ENCODE measurements around the gene USH2A.
A peak's percentile ranks its signal among the peaks of the same experiment; 100 is the strongest.

Gene USH2A

DNA sequence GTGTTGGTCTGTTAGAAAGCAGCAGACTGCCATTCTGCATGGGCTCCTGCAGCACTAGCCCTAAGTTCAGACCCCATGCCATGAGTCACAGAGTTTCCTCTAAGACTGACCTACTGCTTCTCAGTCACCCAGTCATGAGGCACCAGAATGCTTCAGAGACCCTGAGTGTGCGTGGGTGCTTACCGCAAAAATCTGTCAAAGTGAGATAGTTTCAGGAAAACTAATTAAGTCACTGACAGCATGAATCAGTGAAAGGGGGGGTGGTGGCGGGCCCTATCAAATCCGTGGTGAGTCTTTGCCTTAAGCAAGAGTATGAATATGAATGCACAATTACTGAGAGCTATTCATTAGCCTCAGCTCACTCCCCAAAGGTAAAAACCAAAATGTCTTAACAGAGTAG lies 758.0 kb downstream of the USH2A start:
- no peak for DNase-seq

GRCh38 chr1:215661033-215661432 lies 762.2 kb downstream of the USH2A start:
- no peak for DNase-seq

- no peak for DNase-seq
Measured at GRCh38 chr1:215660259-215660658, 763.0 kb downstream of the USH2A start.

GRCh38 chr1:215657047-215657446 lies 766.2 kb downstream of the USH2A start:
- DNase-seq: no peak

DNA sequence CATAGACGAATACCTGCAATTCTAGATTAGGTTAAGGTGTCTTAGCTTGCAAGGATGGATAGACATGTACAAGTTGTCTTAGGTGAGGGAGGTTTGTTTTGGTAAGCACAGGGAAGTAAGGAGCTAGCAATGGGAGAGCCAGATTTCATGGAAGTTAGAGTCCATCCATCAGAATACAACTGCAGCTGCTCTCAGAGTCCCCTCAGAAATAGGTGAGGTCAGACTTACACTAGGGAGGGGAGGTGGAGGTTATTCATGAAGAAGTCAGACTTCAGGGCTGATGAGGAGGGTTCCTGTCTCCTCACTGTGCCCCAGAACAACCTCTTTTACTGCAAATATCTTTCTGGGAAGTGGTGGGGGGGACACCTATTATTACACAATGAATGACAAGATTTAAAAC lies 770.9 kb downstream of the USH2A start:
- DNase-seq: no peak

GRCh38 chr1:215651867-215652266 lies 771.4 kb downstream of the USH2A start:
- DNase-seq: no peak

DNA sequence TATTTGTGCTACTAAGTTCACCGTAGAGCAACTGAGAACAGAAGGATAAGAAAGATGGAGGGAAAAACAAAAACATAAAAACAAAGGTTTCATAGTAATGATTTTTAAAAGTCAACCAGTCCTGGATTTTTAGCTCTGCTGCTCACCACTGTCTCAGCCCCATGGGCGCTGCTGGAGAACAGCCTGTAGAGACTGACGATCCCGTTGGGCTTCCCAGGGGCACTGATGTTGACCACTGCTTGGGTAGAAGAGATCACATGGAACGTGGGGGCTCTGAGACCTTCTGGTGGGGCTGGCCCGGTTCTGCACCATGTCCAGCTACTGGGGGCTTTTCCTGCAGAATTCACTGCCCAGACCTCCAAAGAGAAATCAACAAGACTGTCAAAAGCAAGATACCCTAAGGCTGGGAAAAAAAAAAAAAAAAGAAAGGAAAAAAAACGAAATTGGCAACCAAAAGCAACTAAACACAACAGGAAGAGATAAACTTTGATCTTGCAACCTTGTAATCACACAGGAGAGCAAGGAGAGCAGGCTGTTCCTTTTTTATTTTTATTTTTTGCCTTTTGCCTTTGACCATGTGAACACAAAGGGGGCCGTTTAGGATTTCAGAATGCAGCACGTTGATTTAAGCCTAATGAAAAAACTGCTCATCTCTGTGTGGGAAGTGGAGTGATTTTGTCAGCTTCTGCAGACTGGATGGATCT lies 772.6 kb downstream of the USH2A start:
- no peak for DNase-seq

DNA sequence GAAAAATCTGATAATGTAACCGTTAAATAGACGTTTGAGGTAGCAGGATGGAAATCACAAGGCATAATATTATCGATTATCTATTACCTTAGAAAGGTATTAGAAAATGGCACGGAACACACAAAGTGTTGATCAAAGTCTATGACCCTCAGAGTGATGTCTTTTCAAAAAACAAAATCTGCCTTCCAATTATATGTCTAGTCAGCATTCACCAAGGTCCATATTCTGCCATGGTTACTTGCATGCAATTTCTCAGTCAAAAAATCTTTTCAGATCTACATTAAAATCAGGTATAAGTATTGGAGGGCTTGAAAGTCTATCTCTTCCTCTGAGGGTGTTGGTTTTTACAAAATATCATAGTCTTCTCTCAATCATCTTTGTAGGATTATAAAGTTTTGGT lies 774.3 kb downstream of the USH2A start:
- no peak for DNase-seq

- DNase-seq: no peak
Measured at GRCh38 chr1:215647738-215648137, 775.5 kb downstream of the USH2A start.

DNA sequence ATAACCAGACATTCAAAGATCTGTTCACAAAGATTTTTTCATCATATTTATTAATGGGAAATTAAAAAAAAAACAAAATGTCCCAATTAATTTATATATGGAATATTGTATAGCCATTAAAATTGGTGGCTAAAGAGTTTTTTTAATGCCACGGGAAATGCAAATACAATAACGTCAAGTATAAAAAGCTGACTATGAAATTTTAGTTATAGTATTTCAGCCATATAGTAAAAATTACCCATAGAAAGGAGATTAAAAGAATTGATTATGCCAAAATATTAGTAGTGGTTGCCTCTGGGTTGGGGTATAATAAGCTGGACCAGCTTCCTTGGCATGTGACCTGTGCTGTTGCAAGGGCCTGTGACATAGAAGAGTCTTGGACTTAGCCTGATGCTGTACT lies 777.4 kb downstream of the USH2A start:
- no peak for DNase-seq

DNA sequence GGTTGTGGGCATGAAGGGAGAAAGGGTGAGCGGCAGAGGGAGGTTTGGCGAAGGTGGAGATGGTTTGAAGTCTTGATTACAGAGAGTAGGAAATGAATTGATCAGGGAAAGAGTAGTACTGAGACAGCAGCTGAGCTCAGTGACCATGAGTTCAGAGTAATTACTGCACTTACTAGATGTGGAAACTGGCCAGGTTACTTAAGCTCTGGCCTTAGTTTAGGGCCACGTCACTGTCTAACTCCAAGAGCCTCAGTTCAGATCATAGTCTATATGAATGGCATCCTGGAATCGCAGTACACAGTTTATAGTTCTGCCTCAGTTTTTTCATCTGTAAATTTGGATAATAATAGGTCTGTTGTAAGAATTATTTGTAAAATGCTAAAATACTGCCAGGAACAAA lies 778.1 kb downstream of the USH2A start:
- DNase-seq: no peak

DNA sequence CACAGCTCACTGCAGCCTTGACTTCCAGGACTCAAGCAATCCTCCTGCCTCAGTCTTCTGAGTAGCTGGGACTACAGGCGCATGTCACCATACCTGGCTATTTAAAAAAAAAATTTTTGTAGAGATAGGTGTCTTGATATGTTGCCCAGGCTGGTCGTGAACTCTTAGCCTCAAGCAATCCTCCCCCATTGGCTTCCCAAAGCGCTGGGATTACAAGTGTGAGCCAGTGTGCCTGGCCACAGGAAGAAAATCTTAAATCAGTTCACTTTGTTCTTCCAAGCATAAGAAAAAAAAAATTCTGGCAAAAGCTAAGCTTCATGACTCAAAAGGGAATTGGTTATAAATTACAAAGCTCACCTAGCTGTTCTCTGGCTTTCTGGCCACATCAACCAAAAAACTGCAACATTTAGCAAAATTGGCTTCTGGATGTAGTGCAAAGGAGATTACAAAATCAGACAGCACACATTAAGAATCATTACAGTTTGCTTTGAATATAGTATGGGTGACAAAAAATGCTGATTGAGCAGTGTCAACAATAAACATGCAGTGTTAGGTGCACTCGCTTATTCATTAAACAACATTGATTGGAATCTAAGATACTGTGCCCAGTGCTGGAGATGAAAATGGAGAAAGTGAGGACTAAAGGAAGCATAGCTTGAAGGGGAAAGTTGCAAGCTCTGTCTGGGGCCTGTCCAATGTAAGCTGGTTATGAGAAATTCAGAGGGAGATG lies 779.5 kb downstream of the USH2A start:
- DNase-seq: no peak

DNA sequence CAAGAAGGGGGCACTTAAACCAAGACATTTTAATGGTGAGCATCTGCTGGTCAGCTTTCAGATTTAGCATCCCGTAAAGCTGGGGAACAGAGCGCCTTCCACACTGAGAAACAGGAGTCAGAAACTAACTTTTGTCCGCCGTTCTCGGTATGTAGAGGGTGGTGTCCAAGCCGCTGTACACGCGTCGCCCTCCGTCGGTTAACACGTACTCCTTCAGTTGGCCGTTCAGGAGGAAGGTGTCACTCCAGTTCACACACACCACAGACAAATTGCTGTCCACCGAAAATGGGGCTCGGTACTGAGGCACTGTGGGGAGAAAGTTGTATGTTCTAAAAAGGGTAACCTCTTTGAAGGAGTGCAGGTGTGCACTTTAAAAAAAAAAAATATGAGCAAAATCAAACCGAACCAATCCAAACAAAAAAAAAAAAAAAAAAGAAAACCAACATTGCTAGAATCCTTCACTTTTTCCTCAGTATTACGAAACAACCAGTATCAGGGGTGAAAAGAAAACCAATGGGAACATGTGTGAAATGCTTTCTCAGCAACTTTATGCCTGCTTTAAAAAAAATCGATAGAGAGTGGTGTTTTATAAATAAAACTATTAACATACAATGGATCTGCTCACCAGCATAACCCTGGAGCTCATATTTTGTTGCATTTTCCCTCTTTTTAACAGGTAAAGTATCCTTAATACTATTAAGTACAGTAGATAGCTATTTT lies 782.7 kb downstream of the USH2A start:
- no peak for DNase-seq

GRCh38 chr1:215637041-215637573 lies 786.1 kb downstream of the USH2A start:
- DNase-seq: no peak

GRCh38 chr1:215636258-215636965 lies 786.8 kb downstream of the USH2A start:
- DNase-seq: no peak

GRCh38 chr1:215635827-215636226 lies 787.4 kb downstream of the USH2A start:
- DNase-seq: no peak

DNA sequence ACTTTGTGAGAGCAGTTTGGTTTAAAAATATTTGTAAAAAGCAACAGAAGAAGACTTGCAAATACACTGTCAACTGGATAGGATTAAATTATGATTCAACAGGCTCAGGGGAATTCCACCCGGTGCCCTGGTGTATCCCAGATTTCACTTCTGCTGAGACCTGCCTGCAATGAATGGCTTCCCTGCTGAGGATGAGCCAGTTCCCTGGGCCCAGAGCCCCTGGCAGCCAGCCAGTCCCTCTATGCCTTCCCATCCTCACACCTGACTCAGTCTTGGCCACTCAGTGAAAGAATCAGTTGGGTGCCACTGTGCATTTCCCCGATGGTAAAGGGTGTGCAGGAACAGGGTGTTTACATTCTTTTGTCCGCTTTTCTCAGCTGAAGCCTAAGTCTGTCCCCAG lies 791.8 kb downstream of the USH2A start:
- peak; percentile 10 for DNase-seq

- DNase-seq: no peak
Measured at GRCh38 chr1:215631040-215631439, 792.2 kb downstream of the USH2A start.

DNA sequence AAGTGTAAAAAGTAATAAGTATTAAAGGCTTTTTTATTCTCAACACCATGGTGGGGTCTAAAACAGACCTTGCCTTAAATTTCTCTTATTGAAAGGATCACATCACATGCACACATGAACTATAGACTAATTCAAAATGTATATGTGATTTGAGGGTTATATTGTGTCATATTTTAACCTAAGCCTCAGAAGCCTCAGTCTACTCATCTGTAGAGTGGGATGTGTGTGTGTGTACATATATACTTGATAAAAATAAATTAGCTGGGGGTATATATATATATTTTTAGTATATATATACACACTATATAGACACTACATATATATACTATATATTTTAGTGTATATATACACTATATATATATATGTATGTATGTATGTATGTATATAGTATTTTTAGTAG lies 797.3 kb downstream of the USH2A start:
- DNase-seq: no peak

GRCh38 chr1:215623162-215623561 lies 800.1 kb downstream of the USH2A start:
- no peak for DNase-seq

DNA sequence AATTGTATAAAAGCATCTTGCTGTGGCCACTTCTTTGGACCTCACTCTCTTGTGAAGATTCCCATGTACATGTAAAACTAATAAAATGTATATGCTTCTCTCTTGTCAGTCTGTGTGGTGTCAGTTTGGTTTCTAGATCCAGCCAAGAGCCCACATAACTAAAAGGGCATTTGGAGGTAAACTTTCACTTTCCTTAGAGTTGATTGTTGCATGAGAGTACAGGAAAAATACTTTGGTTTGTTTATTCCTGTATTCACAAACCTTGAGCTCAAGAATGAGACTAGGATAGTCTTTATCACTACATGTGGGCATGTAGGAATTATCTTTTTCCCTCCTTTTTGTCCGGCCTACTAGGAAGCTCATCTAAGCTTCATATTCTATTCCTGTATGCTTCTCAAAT lies 805.3 kb downstream of the USH2A start:
- no peak for DNase-seq

DNA sequence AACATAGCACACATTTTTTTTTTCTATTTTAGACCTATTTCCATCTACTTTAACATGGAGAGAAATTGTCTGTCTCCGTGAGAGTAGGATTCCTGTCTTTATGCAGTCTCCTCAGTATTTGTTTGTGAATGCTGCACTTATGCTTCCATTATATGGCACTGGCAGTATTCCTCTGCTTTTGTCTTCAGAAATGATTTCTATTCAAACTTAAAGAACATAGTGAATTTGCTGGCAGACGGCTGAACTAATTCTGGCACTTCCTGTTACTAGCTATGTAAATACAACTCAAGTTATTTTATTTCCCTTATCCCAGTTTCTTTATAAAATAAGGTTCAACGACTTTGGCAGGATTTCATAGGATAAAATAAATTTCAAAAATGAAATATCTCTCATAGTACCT lies 810.9 kb downstream of the USH2A start:
- DNase-seq: no peak

DNA sequence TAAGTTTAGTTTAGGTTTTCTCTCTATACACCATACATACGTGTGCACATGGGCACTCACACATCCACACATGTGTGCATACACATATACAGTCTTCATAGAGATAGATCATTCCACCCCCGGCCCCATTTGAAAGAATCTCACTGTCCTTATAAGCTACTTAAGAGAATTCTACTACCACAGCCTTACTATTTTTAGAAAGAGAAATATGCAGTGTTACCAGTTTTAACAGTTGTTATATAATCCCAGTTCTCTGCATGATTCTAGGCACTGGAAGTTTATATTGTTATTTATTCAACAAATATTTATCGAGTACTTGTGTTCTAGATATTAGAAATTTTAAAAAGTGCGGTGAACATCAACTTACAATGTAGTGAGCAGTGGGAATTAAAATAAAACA lies 814.6 kb downstream of the USH2A start:
- no peak for DNase-seq
